GM19452 (cell line): ENCODE results near the gene SPRR2B.
"Not testable (repeated sequence)": the region's sequence is repeated elsewhere in the genome, so short reads cannot be mapped to it uniquely, and the experiment has no call there.

Experiments
- ATAC-seq: cut with Tn5 transposase; IDR thresholded peaks from one replicate; pipeline ENCODE4 v1.9.1; 2021; ENCODE audit not compliant: unreplicated experiment

SPRR2B gene

DNA sequence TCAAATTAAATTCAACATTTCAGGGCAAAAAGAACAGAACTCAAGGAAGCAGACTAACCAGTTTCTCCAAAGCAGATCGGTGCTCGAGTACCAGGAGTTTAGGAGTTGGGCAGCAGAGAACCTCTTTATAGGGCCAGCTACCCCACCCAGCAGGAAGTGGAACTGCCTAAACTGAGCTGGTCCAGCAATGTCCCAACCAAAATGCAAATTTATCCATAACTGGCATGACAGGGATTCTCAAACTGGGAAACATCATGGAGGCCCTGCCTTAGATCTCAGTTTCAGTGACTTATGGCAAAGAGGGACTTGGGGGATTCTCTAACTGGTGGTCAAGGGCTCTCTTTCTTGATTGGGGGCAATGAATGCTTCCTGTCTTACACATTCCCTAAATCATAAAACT, at the start of gene SPRR2B:
Gene SPRR2B (minus strand): TSS at position 101 of the 400 bp plus-strand sequence. CDS start 772 bp downstream, outside the sequence.
- no peak for ATAC-seq

DNA sequence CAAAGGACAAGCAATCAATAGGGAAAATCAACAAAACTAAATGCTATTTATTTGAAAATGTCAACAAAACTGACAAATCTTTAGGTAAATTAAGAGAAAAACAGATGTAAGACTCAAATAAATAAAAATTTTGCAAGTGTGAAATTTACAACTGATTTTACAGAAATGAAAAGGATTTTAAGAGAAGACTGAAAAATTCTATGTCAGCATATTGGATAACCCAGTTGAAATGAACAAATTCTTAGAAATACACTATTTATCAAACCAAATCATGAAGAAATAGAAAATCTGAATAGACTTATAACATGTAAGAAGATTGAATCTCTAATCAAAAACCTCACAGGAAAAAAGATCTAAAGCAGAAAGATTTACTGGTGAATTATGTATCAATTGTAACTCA, 49.5 kb upstream of the SPRR2B start:
- no peak for ATAC-seq

DNA sequence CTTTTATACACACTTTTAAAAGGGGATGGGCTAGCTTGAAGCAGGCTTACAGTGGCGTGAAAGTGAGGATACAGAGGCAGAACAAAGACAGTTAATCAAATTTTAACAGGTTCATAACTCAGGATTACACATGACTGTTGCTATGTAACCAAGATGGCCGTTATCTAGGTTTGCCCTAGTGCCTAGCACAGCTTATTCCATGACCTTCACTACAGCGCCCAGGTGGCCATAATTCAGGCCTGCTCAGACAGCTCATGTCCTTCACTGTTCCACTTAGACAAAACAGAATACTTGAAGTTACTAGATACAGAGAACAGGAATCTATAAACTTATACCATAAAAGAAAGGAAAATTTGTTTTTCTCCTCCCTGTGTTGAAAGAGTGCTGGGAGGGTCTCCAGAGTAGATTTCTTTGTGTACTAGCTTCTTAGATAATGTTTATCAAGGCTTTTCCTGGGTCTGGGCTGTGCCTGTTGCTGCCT, 48.1 kb upstream of the SPRR2B start:
- ATAC-seq, result no peak

DNA sequence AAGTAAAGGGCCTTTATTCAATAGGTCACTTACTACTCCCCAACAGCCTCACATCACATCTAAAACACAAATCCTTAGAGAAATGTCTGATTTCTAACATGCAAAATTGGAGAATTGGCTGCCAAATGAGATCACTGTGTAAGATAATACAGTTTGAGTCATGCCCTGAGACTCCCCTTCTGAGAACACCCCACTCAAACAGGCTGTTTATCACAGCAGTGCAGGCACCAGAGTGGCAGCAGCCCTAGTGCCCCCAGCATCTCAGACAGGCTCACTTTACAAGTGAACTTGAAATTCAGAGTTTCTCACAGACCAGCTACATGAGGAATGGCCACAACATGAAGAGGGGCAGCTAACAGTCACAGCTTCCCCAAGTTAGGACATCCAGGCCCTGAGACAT, 43.9 kb upstream of the SPRR2B start:
- not testable (repeated sequence) for ATAC-seq

DNA sequence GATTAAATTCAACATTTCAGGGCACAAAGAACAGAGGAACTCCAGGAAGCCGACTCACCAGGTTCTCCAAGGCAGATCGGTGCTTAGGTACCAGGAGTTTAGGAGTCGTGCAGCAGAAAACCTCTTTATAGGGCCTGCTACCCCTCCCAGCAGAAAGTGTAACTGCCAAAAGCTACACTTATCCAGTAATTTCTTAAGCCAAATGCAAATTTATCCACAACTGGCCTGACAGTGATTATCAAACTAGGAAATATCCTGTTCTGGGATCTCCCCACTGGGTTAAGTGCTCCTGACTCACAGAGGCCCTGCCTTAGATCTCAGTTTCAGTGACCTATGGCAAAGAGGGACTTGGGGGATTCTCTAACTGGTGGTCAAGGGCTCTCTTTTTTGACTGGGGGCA, 42.0 kb upstream of the SPRR2B start, which contains the start of gene SPRR2F:
Gene SPRR2F (minus strand): TSS at position 101 of the 400 bp plus-strand sequence. CDS start 783 bp downstream, outside the sequence.
- ATAC-seq, result no peak

DNA sequence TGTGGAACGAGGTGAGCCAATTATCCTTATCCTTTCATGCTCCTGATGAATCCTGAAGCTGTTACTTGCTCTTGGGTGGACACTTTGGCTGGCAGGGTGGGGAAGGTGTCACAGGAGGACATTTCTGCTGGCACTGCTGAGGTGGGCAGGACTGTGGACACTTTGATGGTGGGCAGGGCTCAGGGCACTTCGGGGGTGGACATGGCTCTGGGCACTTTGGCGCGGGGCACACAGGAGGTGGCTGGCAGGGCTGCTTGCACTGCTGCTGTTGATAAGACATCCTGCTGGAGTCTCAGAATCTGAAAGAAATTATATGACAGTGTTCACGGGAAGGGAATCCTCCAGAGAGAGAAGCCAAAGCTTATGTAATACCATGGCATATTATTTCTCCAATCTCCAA, 41.0 kb upstream of the SPRR2B start:
- ATAC-seq, result not testable (repeated sequence)

DNA sequence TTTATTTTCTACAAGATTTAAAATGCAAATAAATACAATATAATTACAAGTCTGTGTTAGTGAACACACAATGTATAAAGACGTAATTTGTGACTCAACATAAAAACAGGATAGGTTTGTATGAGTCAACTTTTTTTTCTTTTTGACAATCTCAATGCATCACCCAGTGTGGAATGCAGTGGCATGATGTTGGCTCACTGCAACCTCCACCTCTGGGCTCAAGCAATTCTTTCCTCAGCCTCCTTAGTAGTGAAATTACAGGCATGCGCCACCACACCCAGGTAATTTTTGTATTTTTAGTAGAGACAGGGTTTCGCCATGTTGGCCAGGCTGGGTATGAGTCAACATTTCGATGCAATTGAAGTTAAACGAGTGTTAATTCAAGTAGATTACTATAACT, 28.8 kb upstream of the SPRR2B start:
- ATAC-seq, result no peak

DNA sequence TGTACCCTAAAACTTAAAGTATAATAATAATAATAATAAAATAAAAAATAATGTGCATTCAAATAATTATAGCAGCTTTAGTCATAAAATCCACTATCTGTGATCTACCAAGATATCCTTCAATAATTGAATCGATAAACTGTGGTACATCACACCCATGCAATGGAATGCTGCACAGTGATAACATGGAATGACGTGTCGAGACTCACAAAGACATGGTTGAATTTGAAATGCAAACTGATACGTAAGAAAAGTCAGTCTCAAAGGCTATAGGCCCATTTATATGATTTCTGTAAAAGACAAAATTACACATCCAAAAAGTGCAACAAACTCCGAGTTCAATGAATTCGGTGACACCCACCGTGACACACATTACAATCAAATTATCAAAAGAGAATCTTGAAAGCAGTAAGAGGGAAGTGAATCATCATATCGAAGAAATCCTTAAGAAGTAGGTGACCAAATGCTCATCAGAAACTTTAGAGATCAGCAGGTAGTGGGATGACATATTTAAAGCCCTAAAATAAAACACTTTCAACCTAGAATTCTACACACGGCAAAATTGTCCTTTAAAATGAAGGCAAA, 28.1 kb upstream of the SPRR2B start:
- no peak for ATAC-seq

DNA sequence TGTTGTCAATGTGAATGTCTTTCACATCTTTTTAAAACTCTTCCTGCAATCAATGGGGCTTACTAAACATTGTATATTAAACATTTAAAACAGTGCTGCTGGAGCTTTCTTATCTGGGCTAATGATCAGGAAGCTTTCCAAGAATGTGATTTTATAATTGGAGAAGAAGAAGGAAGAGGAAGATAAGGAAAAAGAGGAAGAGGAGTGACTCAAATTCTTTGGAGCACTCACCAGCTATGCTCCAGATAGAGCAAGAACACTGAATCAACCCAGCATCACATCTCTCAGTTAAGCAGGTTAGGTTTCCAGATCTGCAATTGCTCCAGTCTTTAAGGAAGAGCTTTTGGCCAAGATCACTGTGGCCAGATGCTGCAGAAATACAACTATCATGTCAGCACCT, 24.4 kb upstream of the SPRR2B start:
- ATAC-seq, result no peak

DNA sequence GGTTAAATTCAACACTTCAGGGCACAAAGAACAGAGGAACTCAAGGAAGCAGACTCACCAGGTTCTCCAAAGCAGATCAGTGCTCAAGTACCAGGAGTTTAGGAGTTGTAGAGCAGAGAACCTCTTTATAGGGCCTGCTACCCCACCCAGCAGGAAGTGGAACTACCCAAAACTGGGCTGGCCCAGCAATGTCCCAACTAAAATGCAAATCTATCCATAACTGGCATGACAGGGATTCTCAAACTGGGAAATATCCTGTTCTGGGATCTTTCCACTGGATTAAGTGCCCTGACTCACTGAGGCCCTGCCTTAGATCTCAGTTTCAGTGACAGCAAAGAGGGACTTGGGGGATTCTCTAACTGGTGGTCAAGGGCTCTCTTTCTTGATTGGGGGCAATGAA, 23.0 kb upstream of the SPRR2B start, which contains the start of gene SPRR2E:
Gene SPRR2E (minus strand): TSS at position 101 of the 400 bp plus-strand sequence. CDS start 775 bp downstream, outside the sequence.
- ATAC-seq, result no peak

DNA sequence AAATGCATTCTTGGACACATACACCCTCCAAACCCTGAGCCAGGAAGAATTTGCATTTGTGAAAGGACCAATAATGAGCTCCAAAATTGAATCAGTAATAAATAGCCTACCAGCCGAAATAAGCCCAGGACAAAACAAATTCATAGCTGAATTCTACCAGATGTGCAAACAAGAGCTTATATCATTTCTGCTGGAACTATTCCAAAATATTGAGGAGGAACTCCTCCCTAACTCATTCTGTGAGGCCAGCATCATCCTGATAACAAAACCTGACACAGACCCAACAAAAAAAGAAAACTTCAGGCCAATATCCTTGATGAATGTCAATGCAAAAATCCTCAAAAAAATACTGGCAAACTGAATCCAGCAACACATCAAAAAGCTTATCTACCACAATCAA, 16.2 kb upstream of the SPRR2B start:
- no peak for ATAC-seq

DNA sequence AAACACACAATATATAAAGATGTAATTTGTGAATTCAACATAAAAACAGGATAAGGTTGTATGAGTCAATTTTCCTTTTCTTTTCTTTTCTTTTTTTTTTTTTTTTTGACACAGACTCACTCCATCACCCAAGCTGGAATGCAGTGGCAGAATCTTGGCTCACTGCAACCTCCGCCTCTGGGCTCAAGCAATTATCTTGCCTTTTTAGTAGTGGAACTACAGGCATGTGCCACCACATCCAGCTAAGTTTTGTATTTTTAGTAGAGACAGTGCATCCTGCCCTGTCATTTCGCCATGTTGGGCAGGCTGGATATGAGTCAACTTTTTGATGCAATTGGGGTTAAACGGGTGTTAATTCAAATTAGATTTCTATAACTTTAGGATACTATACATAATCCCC, 10.3 kb upstream of the SPRR2B start:
- ATAC-seq, result no peak

DNA sequence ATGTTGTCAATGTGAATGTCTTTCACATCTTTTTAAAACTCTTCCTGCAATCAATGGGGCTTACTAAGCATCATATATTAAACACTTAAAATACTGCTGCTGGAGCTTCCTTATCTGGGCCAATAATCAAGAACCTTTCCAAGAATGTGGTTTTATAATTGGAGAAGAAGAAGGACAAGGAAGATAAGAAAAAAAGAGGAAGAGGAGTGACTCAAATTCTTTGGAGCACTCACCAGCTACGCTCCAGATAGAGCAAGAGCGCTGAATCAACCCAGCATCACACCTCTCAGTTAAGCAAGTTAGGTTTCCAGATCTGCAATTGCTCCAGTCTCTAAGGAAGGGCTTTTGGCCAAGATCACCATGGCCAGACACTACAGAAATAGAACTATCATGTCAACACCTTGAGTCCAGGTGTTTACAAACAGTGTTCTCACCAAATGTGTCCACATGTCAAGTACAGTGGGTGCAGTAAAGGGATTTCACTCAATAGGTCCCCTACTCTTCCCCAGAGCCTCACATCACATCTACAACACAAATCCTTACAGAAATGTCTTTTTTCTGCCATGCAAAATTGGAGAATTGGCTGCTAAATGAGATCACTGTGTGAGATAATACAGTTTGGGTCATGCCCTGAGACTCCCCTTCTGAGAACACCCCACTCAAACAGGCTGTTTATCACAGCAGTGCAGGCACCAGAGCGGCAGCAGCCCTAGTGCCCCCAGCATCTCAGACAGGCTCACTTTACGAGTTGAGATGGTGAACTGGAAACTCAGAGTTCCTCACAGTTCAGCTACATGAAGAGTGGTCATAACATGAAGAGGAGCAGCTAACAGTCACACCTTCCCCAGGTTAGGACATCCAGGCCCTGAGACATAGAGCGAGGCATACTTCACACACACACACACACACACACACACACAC, 1.7 kb upstream of the SPRR2B start:
- ATAC-seq, result no peak

DNA sequence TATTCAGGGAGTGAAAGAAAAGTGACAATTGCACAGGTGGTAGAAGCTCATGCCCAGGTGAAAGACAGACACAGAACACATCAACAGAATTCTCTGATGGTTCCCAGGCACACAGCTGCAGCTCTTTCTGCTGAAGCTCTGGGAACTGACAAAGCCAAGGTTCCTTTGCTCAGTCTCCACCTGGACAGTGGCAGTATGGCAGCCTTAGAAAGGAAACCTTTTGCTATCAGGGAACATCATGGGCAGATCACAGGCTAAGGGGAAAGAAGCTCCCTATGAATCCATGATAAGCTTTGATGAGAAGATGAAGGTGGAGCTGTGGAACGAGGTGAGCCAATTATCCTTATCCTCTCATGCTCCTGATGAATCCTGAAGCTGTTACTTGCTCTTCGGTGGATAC, 1.2 kb downstream of the SPRR2B start:
- ATAC-seq, result no peak

DNA sequence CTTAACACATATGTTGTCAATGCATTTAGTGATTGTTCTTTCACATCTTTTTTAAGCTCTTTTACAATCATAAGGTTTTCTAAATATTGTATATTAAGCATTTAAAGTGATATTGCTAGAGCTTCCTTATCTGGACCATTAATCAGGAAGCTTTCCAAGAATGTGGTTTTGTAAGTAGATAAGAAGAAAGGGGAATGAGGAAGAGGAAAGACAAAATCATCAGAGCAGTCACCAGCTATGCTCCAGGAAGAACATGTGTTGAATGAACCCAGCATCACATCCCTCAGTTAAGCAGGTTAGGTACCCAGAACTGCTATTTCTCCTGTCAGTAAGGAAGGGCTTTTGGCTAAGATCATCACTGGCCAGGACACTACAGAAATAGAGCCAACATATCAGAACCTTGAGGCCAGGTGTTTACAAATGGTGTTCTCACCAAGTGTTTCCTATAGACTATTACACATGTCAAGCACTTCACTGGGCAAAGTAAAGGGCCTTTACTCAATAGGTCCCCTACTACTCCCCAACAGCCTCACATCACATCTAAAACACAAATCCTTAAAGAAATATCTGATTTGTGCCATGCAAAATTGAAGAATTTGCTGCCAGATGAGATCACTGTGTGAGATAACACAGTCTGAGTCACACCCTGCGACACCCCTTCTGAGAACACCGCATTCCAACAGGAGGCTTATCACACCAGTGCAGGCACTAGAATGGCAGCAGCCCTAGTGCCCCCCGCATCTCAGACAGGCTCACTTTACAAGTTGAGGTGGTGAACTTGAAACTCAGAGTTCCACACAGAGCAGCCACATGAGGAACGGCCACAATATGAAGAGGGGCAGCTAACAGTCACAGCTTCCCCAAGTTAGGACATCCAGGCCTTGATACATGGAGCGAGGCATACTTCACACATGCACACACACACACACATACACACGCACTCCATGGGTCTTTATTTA, 12.3 kb downstream of the SPRR2B start:
- no peak for ATAC-seq

DNA sequence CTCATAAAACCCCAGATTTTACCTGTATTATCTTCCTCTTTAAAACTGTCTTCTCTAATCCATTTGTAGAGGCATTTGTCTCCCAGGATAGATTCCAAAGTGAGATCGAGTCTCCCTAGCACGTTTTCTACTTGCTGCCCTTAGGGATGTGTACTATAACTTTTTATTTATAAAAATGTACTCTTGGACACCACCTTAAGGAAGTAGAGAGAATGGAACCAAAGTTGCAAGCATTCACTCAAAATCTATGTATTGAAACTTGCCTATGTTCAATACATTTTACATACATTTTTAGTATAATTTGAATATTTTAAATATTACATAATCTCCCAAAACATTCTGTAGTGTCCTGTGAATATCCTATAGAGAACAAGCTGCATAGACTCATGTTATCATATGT, 13.3 kb downstream of the SPRR2B start:
- no peak for ATAC-seq

DNA sequence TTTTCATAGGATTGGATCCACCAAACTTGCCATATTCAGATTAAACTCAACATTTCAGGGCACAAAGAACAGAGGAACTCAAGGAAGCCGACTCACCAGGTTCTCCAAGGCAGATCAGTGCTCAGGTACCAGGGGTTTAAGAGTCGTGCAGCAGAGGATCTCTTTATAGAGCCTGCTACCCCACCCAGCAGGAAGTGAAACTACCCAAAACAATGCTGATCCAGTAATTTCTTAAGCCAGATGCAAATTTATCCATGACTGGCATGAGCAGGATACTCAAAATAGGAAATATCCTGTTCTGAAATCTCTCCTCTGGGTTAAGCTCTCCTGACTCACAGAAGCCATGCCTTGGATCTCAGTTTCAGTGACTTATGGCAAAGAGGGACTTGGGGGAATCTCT, 14.0 kb downstream of the SPRR2B start, which contains the start of gene SPRR2A:
Gene SPRR2A (minus strand): TSS at position 138 of the 400 bp plus-strand sequence. CDS start 777 bp downstream, outside the sequence.
- no peak for ATAC-seq

DNA sequence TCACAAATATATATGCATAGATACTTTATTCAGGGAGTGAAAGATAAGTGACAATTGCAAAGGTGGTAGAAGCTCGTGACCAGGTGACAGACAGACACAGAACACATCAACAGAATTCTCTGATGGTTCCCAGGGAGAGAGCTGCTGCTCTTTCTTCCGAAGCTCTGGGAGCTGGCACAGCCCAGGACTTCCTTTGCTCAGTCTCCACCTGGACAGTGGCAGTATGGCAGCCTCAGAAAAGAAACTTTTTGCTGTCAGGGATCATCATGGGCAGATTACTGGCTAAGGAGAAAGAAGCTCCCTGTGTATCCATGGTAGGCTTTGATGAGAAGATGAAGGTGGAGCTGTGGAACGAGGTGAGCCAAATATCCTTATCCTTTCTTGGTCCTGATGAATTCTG, 15.3 kb downstream of the SPRR2B start:
- not testable (repeated sequence) for ATAC-seq

DNA sequence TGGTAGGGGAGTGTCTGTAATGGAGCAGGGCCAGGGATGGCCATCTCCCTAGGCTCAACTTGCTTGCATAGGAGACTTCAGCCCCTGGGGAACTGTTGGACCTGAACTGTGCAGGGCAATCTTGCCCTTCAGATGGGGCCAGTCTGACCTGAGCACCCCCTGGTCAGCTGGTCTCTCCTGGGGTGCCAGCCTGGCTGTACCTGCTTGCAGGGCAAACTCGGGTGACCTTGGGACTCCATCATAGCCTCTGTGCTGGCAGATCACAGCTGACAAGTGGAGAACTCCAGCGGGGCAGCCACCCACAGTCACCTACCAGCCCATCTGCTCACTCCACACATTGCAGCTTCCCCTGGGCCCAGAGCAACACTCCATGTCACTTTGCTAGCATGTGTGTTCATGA, 22.2 kb downstream of the SPRR2B start:
- ATAC-seq, result no peak

DNA sequence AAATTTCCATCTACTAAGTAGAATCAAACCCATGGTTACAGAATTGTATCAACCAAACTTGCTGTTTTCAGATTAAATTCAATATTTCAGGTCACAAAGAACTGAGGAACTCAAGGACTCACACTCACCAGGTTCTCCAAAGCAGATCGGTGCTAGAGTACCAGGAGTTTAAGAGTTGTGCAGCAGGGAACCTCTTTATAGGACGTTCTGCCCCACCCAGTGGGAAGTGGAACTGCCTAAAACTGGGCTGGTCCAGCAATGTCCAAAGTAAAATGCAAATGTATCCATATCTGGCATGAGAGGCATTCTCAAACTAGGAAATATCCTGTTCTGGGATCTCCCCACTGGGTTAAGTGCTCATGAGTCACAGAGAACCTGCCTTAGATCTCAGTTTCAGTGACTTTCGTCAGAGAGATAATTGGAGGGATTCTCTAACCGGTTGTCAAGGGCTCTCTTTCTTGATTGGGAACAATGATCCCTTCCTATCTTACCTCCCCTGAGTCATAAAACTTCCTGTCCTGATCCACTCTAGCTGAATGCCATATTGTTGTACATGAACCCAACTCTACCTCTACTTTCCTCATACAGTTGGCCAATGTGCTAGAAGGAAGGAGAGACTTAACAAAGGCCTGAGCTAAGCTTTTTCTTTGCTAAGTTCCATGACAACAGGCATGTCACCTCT, 30.3 kb downstream of the SPRR2B start, which contains the start of gene SPRR2D:
Gene SPRR2D (minus strand): TSS at position 171 of the 682 bp plus-strand sequence. CDS start 774 bp downstream, outside the sequence.
- no peak for ATAC-seq
